Suprapubic skin (tissue), 4 donors: Measurements from ENCODE around the gene ENOPH1. TPM values are rescaled to one million over a fixed set of nuclear protein-coding genes. Genes with fewer than 3 reads are reported as not detected.

Experiments
- DNase-seq, 2 donors: peaks; one replicate each; pipeline ENCODE4 v3.0.0-alpha.2; 2019; ENCODE audit warnings: low spot score in 2 of 2
- H3K27ac ChIP-seq: fragments of 200-600 bp; sonication (generic); one replicate; pipeline ENCODE4 v1.5.1; 2019
- H3K27me3 ChIP-seq: fragments of 200-600 bp; sonication (generic); one replicate; pipeline ENCODE4 v1.5.1; 2019
- H3K36me3 ChIP-seq: fragments of 200-600 bp; sonication (generic); one replicate; pipeline ENCODE4 v1.5.1; 2019
- H3K4me1 ChIP-seq: fragments of 200-600 bp; sonication (generic); one replicate; pipeline ENCODE4 v1.5.1; 2019
- H3K4me3 ChIP-seq: fragments of 200-600 bp; sonication (generic); one replicate; pipeline ENCODE4 v1.5.1; 2019; ENCODE audit warnings: mild to moderate bottlenecking
- H3K9me3 ChIP-seq: fragments of 200-600 bp; sonication (generic); one replicate; pipeline ENCODE4 v1.5.1; 2019
- EP300 ChIP-seq: sonication (generic); formaldehyde crosslinking; IDR thresholded peaks from one replicate; pipeline ENCODE4 v1.6.1; 2017; ENCODE audit warnings: antibody characterized with exemption
- POLR2A ChIP-seq, 2 donors: fragments of 450-650 bp; IDR thresholded peaks; one replicate each; pipeline ENCODE4 v1.6.1; 2017; ENCODE audit warnings: antibody characterized with exemption in 2 of 2, mild to moderate bottlenecking in 2 of 2, moderate library complexity in 2 of 2
- POLR2AphosphoS5 ChIP-seq, 3 donors: sonication (generic); formaldehyde crosslinking; IDR thresholded peaks; one replicate each; pipeline ENCODE4 v1.6.1; 2017; ENCODE audit warnings: antibody characterized with exemption in 3 of 3
- WGBS: methylation state at CpG from one replicate; pipeline ENCODE4 v1.1.5; 2018; 5-methylcytosine and 5-hydroxymethylcytosine counted together
- total RNA-seq, 4 donors: library from RNA; depleted of rRNA; stranded (reverse); fragments of >200 nt; gene quantifications; one replicate each; pipeline ENCODE4 v1.1.0, GENCODE V29; 2016
- TF ChIP-seq, protein P1 (sequence below), 2 donors: fragments of 200-600 bp in 1 of 2; fragments of 450-650 bp in 1 of 2; sonication (generic) in 1 of 2; IDR thresholded peaks; one replicate each; pipeline ENCODE4 v1.5.1; 2016 to 2019; ENCODE audit warnings: antibody characterized with exemption in 2 of 2, mild to moderate bottlenecking in 1 of 2, moderate library complexity in 1 of 2

ENOPH1 gene
- total RNA-seq, 4 donors from 2014 or later: 31.2 to 36.1 (median 31.8) TPM

DNA sequence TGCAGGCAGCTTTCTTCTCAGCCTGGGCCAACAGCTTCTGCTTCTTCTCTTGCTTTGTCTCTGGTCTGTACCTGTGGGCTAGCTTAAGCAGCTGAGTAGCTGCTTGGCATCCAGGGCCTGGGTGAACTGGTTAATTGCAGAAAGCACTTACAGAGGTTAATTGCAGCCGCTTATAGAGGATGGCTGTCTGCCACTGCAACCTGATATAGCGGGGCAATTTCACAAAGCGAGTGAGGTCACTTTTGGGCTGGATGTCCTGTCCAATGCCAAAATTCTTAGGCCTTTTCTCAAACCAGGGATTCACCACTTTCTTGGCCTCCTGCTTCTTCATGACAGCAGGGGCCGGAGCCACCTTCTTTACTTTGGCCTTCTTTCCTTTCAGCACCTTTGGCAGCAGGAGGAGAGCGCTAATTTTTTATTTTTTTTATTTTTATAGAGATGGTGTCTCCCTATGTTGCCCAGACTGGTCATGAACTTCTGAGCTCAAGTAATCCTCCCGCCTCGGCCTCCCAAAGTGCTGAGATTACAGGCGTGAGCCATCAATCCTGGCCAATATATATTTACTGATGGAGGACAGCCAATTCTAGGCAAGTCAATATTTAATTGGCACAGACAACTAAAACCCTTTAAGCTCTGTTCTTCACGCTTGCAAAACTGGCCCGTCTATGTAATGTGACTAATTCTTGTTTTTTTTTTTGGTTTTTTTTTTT, 61.0 kb downstream of the ENOPH1 start:
- H3K4me3 ChIP-seq: no peak overlapping the region
- no peaks in the 10 kb centered on the region for H3K27me3 ChIP-seq
- H3K9me3 ChIP-seq: no peaks in the 10 kb centered on the region
- WGBS: 76% methylated on average over 10 of the region's 10 CpGs
- TF ChIP-seq, protein P1, sequence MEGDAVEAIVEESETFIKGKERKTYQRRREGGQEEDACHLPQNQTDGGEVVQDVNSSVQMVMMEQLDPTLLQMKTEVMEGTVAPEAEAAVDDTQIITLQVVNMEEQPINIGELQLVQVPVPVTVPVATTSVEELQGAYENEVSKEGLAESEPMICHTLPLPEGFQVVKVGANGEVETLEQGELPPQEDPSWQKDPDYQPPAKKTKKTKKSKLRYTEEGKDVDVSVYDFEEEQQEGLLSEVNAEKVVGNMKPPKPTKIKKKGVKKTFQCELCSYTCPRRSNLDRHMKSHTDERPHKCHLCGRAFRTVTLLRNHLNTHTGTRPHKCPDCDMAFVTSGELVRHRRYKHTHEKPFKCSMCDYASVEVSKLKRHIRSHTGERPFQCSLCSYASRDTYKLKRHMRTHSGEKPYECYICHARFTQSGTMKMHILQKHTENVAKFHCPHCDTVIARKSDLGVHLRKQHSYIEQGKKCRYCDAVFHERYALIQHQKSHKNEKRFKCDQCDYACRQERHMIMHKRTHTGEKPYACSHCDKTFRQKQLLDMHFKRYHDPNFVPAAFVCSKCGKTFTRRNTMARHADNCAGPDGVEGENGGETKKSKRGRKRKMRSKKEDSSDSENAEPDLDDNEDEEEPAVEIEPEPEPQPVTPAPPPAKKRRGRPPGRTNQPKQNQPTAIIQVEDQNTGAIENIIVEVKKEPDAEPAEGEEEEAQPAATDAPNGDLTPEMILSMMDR (IDR thresholded peaks at IDR 0.05): no peak
- no peak for TF ChIP-seq POLR2A (IDR thresholded peaks at IDR 0.05)
- TF ChIP-seq EP300: no peak
- no peak for TF ChIP-seq POLR2AphosphoS5 (IDR thresholded peaks at IDR 0.05)
- H3K27ac ChIP-seq: no peak overlapping the region
- no peak for DNase-seq
- H3K4me1 ChIP-seq: no peaks in the 10 kb centered on the region
- no peaks in the 10 kb centered on the region for H3K36me3 ChIP-seq

DNA sequence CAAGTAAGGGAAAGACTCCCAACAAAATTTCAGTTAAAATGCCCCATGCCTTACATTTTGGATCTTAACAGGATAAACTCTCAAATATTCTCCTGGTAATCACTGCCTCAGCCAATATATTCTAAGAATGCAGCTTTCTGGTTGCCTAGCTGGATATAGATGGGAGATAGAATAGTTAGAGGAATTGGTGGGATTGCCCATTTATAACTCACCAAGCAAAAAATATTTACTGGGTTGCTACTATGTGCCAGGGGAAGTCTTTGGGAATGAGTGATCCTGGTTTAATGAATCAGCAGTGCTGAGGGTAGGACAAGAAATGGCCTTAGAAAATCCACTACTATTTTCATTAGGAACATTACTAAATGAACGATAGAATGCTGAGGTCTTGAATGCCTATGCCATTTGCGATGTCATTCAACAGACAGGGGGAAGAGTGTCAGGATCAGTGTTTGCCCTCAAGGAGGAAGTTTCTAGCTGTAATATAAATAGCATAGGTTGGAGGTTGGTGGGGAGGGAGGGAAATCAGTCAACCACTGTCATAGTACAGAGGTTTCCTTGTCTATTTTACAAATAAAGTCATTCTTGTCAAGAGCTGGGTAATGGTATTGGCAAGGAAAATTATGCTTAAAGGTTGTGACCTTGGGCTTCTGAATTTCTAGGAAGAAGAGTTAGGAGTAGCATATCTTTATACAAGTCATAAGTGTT, 63.5 kb downstream of the ENOPH1 start:
- DNase-seq: no peak
- Histone ChIP-seq H3K36me3 (no peaks in the 10 kb centered on the region), H3K9me3 (no peaks in the 10 kb centered on the region), H3K27me3 (no peaks in the 10 kb centered on the region), H3K27ac (no peak overlapping the region), H3K4me3 (no peak overlapping the region), H3K4me1 (no peaks in the 10 kb centered on the region)
- 85% methylated on average over 2 of the region's 2 CpGs for WGBS
- no peak for TF ChIP-seq EP300
- TF ChIP-seq, protein P1 (IDR thresholded peaks at IDR 0.05): no peak

DNA sequence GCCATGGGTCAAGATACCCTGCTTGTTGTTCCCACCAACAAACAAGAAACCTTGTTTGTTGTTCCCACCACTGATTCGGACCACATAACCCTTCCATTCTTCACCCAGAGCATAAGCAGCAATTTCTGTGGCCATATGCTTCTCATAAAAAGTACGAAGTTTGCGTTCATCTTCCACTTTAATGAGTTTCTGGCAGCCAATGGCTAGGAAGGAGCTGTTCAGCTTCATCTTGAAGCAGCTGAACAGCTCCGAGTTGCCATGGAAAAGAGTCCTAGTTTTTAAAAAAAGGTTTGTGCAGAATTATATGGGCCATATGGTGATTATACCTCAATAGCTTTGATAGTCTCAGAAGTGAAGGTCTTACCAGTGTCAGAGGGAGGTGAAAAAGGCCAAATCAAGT, 65.3 kb downstream of the ENOPH1 start:
- Histone ChIP-seq H3K4me1 (no peaks in the 10 kb centered on the region), H3K27ac (no peak overlapping the region), H3K27me3 (no peaks in the 10 kb centered on the region), H3K36me3 (no peaks in the 10 kb centered on the region), H3K9me3 (no peaks in the 10 kb centered on the region), H3K4me3 (no peak overlapping the region)
- WGBS: 91% methylated on average over 4 of the region's 4 CpGs
- no peak for DNase-seq
- no peak for TF ChIP-seq POLR2A (IDR thresholded peaks at IDR 0.05)
- TF ChIP-seq, protein P1 (IDR thresholded peaks at IDR 0.05): no peak
- TF ChIP-seq EP300: no peak
- no peak for TF ChIP-seq POLR2AphosphoS5 (IDR thresholded peaks at IDR 0.05)

DNA sequence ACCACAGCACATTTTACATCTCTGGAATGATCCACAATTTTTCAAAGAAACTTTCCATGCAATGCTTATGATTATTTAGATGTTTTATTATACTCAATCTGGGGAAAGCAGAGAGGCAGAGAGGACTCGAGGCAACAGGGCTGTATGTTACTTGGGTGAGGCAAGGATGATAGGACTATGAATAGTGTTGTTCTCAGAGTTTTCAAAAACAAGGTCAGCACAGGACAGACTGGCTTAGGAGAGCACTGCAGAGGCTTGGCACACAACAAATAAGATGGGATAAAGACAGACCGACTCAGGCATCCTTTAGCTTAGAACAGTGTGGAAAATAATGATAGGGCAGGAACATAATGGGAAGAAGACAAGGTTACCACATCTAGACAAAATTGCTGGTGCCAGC, 66.0 kb downstream of the ENOPH1 start:
- 83% methylated on average over 2 of the region's 2 CpGs for WGBS

More for the DNA sequence above, 66.0 kb downstream of the ENOPH1 start:
- H3K4me3 ChIP-seq: no peak overlapping the region
- no peak for DNase-seq
- no peak overlapping the region for H3K27ac ChIP-seq
- H3K4me1 ChIP-seq: no peaks in the 10 kb centered on the region
- no peaks in the 10 kb centered on the region for H3K27me3 ChIP-seq
- H3K9me3 ChIP-seq: no peaks in the 10 kb centered on the region
- TF ChIP-seq POLR2A (IDR thresholded peaks at IDR 0.05): no peak
- no peak for TF ChIP-seq EP300
- TF ChIP-seq POLR2AphosphoS5 (IDR thresholded peaks at IDR 0.05): no peak
- TF ChIP-seq, protein P1 (IDR thresholded peaks at IDR 0.05): no peak
- no peaks in the 10 kb centered on the region for H3K36me3 ChIP-seq
